GM12878 (cell line): ENCODE data around the gene PLPPR1.

Experiments
- CHD4 ChIP-seq: fragments of 200-600 bp; sonication (generic); IDR thresholded peaks from 2 replicates; pipeline ENCODE4 v1.6.1; 2016; ENCODE audit warnings: mild to moderate bottlenecking
- CTCF ChIP-seq, 3 experiments: IDR thresholded peaks in 2 of 3; conservative IDR thresholded peaks in 1 of 3; 2 replicates each; pipeline ENCODE4 v1.5.1; 2011; ENCODE audit warnings: low read depth in 3 of 3, low read length in 3 of 3, mild to moderate bottlenecking in 3 of 3, control low read depth in 2 of 3, moderate library complexity in 2 of 3, inconsistent platforms in 1 of 3, mixed read lengths in 1 of 3; ENCODE audit not compliant: control insufficient read depth in 2 of 3, insufficient read depth in 1 of 3; ENCODE audit errors: extremely low read depth in 1 of 3
- HCFC1 ChIP-seq: fragments of 150-350 bp; IDR thresholded peaks from 2 replicates; pipeline ENCODE4 v1.6.1; 2014; ENCODE audit warnings: low read length
- NFIC ChIP-seq: IDR thresholded peaks from 2 replicates; pipeline ENCODE4 v1.6.1; 2012; ENCODE audit warnings: low read depth, mild to moderate bottlenecking, inconsistent platforms, low read length, moderate library complexity
- NR2C1 ChIP-seq: fragments of 450-650 bp; IDR thresholded peaks from 2 replicates; pipeline ENCODE4 v1.6.1; 2017; ENCODE audit warnings: antibody characterized with exemption, mild to moderate bottlenecking, moderate library complexity
- REST ChIP-seq: IDR thresholded peaks from 2 replicates; pipeline ENCODE4 v1.6.1; 2012; ENCODE audit warnings: mild to moderate bottlenecking, low read depth, low read length
- SRF ChIP-seq, 2 experiments: IDR thresholded peaks; 2 replicates each; pipeline ENCODE4 v1.6.1; 2011; ENCODE audit warnings: low read depth in 2 of 2, low read length in 2 of 2, mild to moderate bottlenecking in 1 of 2, moderate library complexity in 1 of 2
- TAF1 ChIP-seq: IDR thresholded peaks from 2 replicates; pipeline ENCODE4 v1.6.1; 2011; ENCODE audit warnings: mild to moderate bottlenecking, low read depth, low read length, borderline replicate concordance
- ZNF274 ChIP-seq: IDR thresholded peaks from one replicate; pipeline ENCODE4 v1.8.0; 2011; ENCODE audit not compliant: insufficient read length, insufficient read depth
- TF ChIP-seq, protein P1 (sequence below): IDR thresholded peaks from 2 replicates; pipeline ENCODE4 v1.6.1; 2011; ENCODE audit warnings: mild to moderate bottlenecking, low read depth, low read length, moderate library complexity; ENCODE audit not compliant: insufficient replicate concordance
- TF ChIP-seq, protein P2 (sequence below): IDR thresholded peaks from 2 replicates; pipeline ENCODE4 v1.6.1; 2011; ENCODE audit warnings: low read depth, mild to moderate bottlenecking, low read length, moderate library complexity, borderline replicate concordance; ENCODE audit errors: extremely low read depth
- TF ChIP-seq, protein P3 (sequence below): fragments of 450-650 bp; formaldehyde crosslinking; IDR thresholded peaks from 2 replicates; pipeline ENCODE4 v1.4.0; 2022; ENCODE audit warnings: mild to moderate bottlenecking, moderate library complexity

- TF ChIP-seq REST (no peak), SRF (IDR thresholded peaks at IDR 0.05; ENCODE audit: low read depth in 2 of 2, low read length in 2 of 2) (no peak), TAF1 (no peak), ZNF274 (no peak), CHD4 (no peak), HCFC1 (no peak), NR2C1 (no peak), NFIC (no peak), CTCF (IDR thresholded peaks at IDR 0.05 in 2 of 3, conservative IDR thresholded peaks at IDR 0.05 in 1 of 3; ENCODE audit: control insufficient read depth in 2 of 3, extremely low read depth in 1 of 3, insufficient read depth in 1 of 3, low read depth in 3 of 3, low read length in 3 of 3) (no peak)
- TF ChIP-seq, protein P1, sequence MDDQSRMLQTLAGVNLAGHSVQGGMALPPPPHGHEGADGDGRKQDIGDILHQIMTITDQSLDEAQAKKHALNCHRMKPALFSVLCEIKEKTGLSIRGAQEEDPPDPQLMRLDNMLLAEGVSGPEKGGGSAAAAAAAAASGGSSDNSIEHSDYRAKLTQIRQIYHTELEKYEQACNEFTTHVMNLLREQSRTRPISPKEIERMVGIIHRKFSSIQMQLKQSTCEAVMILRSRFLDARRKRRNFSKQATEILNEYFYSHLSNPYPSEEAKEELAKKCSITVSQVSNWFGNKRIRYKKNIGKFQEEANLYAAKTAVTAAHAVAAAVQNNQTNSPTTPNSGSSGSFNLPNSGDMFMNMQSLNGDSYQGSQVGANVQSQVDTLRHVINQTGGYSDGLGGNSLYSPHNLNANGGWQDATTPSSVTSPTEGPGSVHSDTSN: no peak
- TF ChIP-seq, protein P2, sequence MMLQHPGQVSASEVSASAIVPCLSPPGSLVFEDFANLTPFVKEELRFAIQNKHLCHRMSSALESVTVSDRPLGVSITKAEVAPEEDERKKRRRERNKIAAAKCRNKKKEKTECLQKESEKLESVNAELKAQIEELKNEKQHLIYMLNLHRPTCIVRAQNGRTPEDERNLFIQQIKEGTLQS: no peak
- TF ChIP-seq, protein P3, sequence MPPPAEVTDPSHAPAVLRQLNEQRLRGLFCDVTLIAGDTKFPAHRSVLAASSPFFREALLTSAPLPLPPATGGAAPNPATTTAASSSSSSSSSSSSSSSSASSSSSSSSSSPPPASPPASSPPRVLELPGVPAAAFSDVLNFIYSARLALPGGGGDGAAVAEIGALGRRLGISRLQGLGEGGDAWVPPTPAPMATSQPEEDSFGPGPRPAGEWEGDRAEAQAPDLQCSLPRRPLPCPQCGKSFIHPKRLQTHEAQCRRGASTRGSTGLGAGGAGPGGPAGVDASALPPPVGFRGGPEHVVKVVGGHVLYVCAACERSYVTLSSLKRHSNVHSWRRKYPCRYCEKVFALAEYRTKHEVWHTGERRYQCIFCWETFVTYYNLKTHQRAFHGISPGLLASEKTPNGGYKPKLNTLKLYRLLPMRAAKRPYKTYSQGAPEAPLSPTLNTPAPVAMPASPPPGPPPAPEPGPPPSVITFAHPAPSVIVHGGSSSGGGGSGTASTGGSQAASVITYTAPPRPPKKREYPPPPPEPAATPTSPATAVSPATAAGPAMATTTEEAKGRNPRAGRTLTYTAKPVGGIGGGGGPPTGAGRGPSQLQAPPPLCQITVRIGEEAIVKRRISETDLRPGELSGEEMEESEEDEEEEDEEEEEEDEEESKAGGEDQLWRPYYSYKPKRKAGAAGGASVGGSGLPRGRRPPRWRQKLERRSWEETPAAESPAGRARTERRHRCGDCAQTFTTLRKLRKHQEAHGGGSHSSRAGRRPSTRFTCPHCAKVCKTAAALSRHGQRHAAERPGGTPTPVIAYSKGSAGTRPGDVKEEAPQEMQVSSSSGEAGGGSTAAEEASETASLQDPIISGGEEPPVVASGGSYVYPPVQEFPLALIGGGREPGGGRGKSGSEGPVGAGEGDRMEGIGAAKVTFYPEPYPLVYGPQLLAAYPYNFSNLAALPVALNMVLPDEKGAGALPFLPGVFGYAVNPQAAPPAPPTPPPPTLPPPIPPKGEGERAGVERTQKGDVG: no peak
These were observed 2.6 kb upstream of the PLPPR1 start for GRCh38 chr9:101025940-101026339.
